ENCODE data around the gene CHST4. TPM values are rescaled to one million over a fixed set of nuclear protein-coding genes. Genes with fewer than 3 reads are reported as not detected.

The CHST4 gene
- total RNA-seq: 1 to 10 TPM in 1 of 4 donors, not detected in 3; 2.6 TPM

GRCh38 chr16:71526111-71526631, at the start of gene CHST4:
Gene CHST4, plus strand, starts transcription at chr16:71526426. Its CDS starts 10,252 bp downstream, at chr16:71536678.
- Histone ChIP-seq H3K4me1 (peaks cover 0 to 23% (median 12%) of the 10 kb centered on the region in 3 donors), H3K9me3 (no peaks in the 10 kb centered on the region), H3K27me3 (peaks cover 0 to 23% (median 0%) of the 10 kb centered on the region in 4 donors), H3K4me3 (peak within 1 kb of the TSS in 1 of 4 donors; percentile 21), H3K27ac (no peak within 1 kb of the TSS), H3K36me3 (no peaks in the 10 kb centered on the region)
- TF ChIP-seq POLR2A (IDR thresholded peaks at IDR 0.05) (no peak), CTCF (IDR thresholded peaks at IDR 0.05) (no peak)
- WGBS, 2 donors: 6 to 23% methylated on average over 6 of the region's 9 CpGs
- DNase-seq: no peak
- intact Hi-C loops (cut with DNase I): no loop called here

GRCh38 chr16:71476457-71477124, 49.6 kb upstream of the CHST4 start:
- DNase-seq: no peak
- WGBS, 2 donors: 89 to 91% methylated on average over 4 of the region's 4 CpGs
- intact Hi-C loops (cut with DNase I): no loop called here

GRCh38 chr16:71479420-71479819, 46.8 kb upstream of the CHST4 start:
- peaks cover 0 to 11% (median 3%) of the 10 kb centered on the region in 3 donors for H3K4me1 ChIP-seq
- H3K9me3 ChIP-seq: no peaks in the 10 kb centered on the region
- 60 to 75% methylated on average over 3 of the region's 3 CpGs for WGBS, 2 donors
- peaks cover 0 to 45% (median 0%) of the 10 kb centered on the region in 3 donors for H3K36me3 ChIP-seq
- H3K4me3 ChIP-seq: no peak overlapping the region
- TF ChIP-seq CTCF (IDR thresholded peaks at IDR 0.05): peak in 2 of 6 experiments; percentile 19 to 34
- TF ChIP-seq POLR2A (IDR thresholded peaks at IDR 0.05): no peak
- no peak overlapping the region for H3K27ac ChIP-seq
- intact Hi-C loops (cut with DNase I): no loop called here
- DNase-seq: no peak
- H3K27me3 ChIP-seq: no peaks in the 10 kb centered on the region

More at GRCh38 chr16:71476457-71477124, 49.6 kb upstream of the CHST4 start:
- Histone ChIP-seq H3K27ac (no peak overlapping the region), H3K36me3 (peaks cover 0 to 66% (median 0%) of the 10 kb centered on the region in 3 donors), H3K4me3 (no peak overlapping the region), H3K27me3 (no peaks in the 10 kb centered on the region), H3K9me3 (no peaks in the 10 kb centered on the region), H3K4me1 (no peaks in the 10 kb centered on the region)
- no peak for TF ChIP-seq POLR2A (IDR thresholded peaks at IDR 0.05)
- no peak for TF ChIP-seq CTCF (IDR thresholded peaks at IDR 0.05)

GRCh38 chr16:71480956-71481355, 45.3 kb upstream of the CHST4 start:
- TF ChIP-seq POLR2A (IDR thresholded peaks at IDR 0.05): no peak
- no peak for TF ChIP-seq CTCF (IDR thresholded peaks at IDR 0.05)
- H3K9me3 ChIP-seq: no peaks in the 10 kb centered on the region
- intact Hi-C loops (cut with DNase I): no loop called here

GRCh38 chr16:71482569-71482968, 43.7 kb upstream of the CHST4 start:
- no peak for DNase-seq
- intact Hi-C loops (cut with DNase I): no loop called here
- TF ChIP-seq CTCF (IDR thresholded peaks at IDR 0.05) (no peak), POLR2A (IDR thresholded peaks at IDR 0.05) (no peak)
- Histone ChIP-seq H3K27ac (no peak overlapping the region), H3K27me3 (no peaks in the 10 kb centered on the region), H3K36me3 (peaks cover 0 to 14% (median 0%) of the 10 kb centered on the region in 3 donors), H3K4me3 (no peak overlapping the region), H3K4me1 (peaks cover 0 to 17% (median 7%) of the 10 kb centered on the region in 3 donors), H3K9me3 (no peaks in the 10 kb centered on the region)
- 78 to 79% methylated on average over 3 to 5 of the region's 5 CpGs for WGBS, 2 donors

More at GRCh38 chr16:71480956-71481355, 45.3 kb upstream of the CHST4 start:
- Histone ChIP-seq H3K27ac (no peak overlapping the region), H3K27me3 (no peaks in the 10 kb centered on the region), H3K36me3 (peaks cover 0 to 30% (median 0%) of the 10 kb centered on the region in 3 donors), H3K4me3 (no peak overlapping the region), H3K4me1 (peaks cover 0 to 17% (median 7%) of the 10 kb centered on the region in 3 donors)
- DNase-seq: no peak
- WGBS, 2 donors: 90 to 95% methylated on average over 2 of the region's 2 CpGs
